NCI-H187 (cell line): ENCODE data around the gene SLC45A1.

Source experiments
- DNase-seq, 2 experiments: peaks; one replicate each; lab custom pipeline; 2025; lab: John Stamatoyannopoulos, UW

The SLC45A1 gene

GRCh38 chr1:8352886-8353785, 35.2 kb downstream of the SLC45A1 start:
- no peak for DNase-seq

GRCh38 chr1:8354038-8354437, 36.1 kb downstream of the SLC45A1 start:
- no peak for DNase-seq

GRCh38 chr1:8355439-8356255, 37.7 kb downstream of the SLC45A1 start:
- DNase-seq: no peak

- DNase-seq: no peak
Measured at GRCh38 chr1:8356256-8357209, 38.6 kb downstream of the SLC45A1 start.

- no peak for DNase-seq
Measured at GRCh38 chr1:8357329-8358101, 39.6 kb downstream of the SLC45A1 start.

GRCh38 chr1:8358241-8358896, 40.5 kb downstream of the SLC45A1 start:
- no peak for DNase-seq

- no peak for DNase-seq
Measured at GRCh38 chr1:8358897-8359616, 41.1 kb downstream of the SLC45A1 start.

- DNase-seq: no peak
Measured at GRCh38 chr1:8359617-8360481, 41.9 kb downstream of the SLC45A1 start.

- DNase-seq: no peak
Measured at GRCh38 chr1:8360493-8361197, 42.7 kb downstream of the SLC45A1 start.

GRCh38 chr1:8361198-8361849, 43.4 kb downstream of the SLC45A1 start:
- DNase-seq: no peak

- DNase-seq: no peak
Measured at GRCh38 chr1:8362701-8363101, 44.8 kb downstream of the SLC45A1 start.

- DNase-seq: no peak
Measured at GRCh38 chr1:8363186-8363766, 45.4 kb downstream of the SLC45A1 start.

- DNase-seq: no peak
Measured at GRCh38 chr1:8363767-8364301, 45.9 kb downstream of the SLC45A1 start.

GRCh38 chr1:8364528-8365442, 46.9 kb downstream of the SLC45A1 start:
- DNase-seq: no peak

- no peak for DNase-seq
Measured at GRCh38 chr1:8365661-8366362, 47.9 kb downstream of the SLC45A1 start.
